Left ventricle myocardium inferior (tissue), 1 donor: ENCODE results near the gene MAPK8. TPM values are rescaled to one million over a fixed set of nuclear protein-coding genes. Genes with fewer than 3 reads are reported as not detected.

Experiments
- DNase-seq: peaks from one replicate; pipeline ENCODE4 v3.0.0-alpha.2; 2020
- H3K27ac ChIP-seq: fragments of 200-600 bp; replicated peaks from 2 replicates; pipeline ENCODE4 v1.8.0; 2021
- H3K27me3 ChIP-seq: fragments of 200-600 bp; 2 replicates; pipeline ENCODE4 v1.8.0; 2021; ENCODE audit warnings: low read depth
- H3K36me3 ChIP-seq: fragments of 200-600 bp; 2 replicates; pipeline ENCODE4 v1.8.0; 2021
- H3K4me1 ChIP-seq: fragments of 200-600 bp; 2 replicates; pipeline ENCODE4 v1.8.0; 2021
- H3K4me3 ChIP-seq: fragments of 200-600 bp; 2 replicates; pipeline ENCODE4 v1.8.0; 2021; ENCODE audit warnings: mild to moderate bottlenecking, moderate library complexity
- H3K9me3 ChIP-seq: fragments of 200-600 bp; replicated peaks from 2 replicates; pipeline ENCODE4 v1.8.0; 2021
- CTCF ChIP-seq: fragments of 200-600 bp; IDR thresholded peaks from 2 replicates; pipeline ENCODE4 v1.8.0; 2021; ENCODE audit warnings: antibody characterized with exemption, mild to moderate bottlenecking, borderline replicate concordance
- intact Hi-C: fragments of 100-400 bp; cut with micrococcal nuclease; formaldehyde crosslinking; loops from one replicate; pipeline ENCODE4 v1.11.0; 2022
- long read RNA-seq: library from polyadenylated mRNA; unstranded; transcript quantifications from one replicate; pipeline ENCODE4 v2.0.0, GENCODE V29; 2021
- total RNA-seq: library from RNA; stranded (reverse); fragmentation: NEBNext Ultra II Directional; extraction: Animal tissue kit (Norgen Biotek cat#: 25700); gene quantifications from one replicate; pipeline ENCODE4 v1.2.1, GENCODE V29; 2021
- donor health status: DM: no; HTN: yes; CAD: no; lungs with severe emphysema.

Gene MAPK8
- 32.7 TPM for total RNA-seq
- long read RNA-seq, partial matches to known transcripts: 0 of 1 reads
- long read RNA-seq, other reads (novel, unspliced or antisense): 1 of 1 reads

DNA sequence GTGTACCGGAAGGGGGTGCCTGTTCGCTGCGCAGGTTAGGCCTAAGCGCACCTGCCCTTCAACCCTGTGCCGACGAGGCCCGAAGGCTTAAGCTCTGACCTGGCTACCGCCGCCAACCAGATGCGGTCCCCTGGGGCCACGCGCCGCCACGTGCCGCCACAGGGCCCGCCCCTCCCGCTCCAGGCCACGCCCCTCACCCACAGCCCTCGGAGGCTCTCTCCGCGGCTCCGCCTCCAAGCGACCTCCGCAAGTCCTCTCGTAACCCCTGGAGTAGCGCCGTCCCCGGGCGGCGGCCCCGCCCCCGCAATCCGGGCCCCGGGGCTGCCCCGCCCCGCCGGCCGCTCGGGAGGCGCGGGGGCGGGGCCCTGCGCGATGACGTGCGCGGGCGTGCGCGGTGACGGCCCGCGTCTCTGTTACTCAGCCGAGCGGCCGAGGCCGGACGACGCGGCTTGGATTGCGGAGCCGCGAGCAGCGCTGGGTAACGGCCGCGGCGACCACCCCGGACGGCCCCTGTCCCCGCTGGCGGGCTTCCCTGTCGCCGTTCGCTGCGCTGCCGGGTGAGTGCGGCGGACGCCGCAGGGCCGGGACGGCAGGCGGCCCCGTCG, at the start of gene MAPK8:
Gene MAPK8 (plus strand): TSS at position 413 of the 605 bp plus-strand sequence. CDS start 94,984 bp downstream, outside the sequence.
- no peaks in the 10 kb centered on the region for H3K27me3 ChIP-seq
- intact Hi-C loops: no loop called here
- H3K9me3 ChIP-seq: no peaks in the 10 kb centered on the region
- H3K4me1 ChIP-seq: peaks cover 53% of the 10 kb centered on the region
- H3K4me3 ChIP-seq: peak within 1 kb of the TSS; percentile 93
- no peaks in the 10 kb centered on the region for H3K36me3 ChIP-seq
- DNase-seq: peak; percentile 93
- peak within 1 kb of the TSS; percentile 98 for H3K27ac ChIP-seq
- TF ChIP-seq CTCF: no peak

GRCh38 chr10:48257407-48257961, 49.0 kb upstream of the MAPK8 start:
- DNase-seq: no peak
- no peak overlapping the region for H3K27ac ChIP-seq
- H3K36me3 ChIP-seq: no peaks in the 10 kb centered on the region
- H3K27me3 ChIP-seq: no peaks in the 10 kb centered on the region
- intact Hi-C loops: no loop called here
- no peak for TF ChIP-seq CTCF
- no peaks in the 10 kb centered on the region for H3K9me3 ChIP-seq
- peaks cover 3% of the 10 kb centered on the region for H3K4me1 ChIP-seq
- no peak overlapping the region for H3K4me3 ChIP-seq

DNA sequence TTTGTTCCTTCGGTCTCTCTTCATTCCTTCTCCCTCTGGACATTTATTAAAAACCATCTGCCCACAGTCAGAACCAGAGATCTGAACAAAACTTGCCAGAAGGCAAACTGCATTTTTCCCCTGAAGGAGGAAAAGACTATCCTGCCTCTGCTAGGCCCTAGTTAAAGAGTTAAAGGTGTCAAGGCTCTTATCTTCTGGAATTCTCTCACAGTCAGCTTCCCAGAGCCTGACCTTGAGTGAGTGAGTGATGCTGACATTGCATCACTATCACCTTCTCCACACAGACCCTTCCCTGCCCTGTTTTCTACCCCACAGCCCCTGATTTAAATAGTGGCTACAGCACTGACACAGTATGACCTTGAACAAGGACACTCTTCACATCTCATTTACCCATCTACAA, 48.4 kb upstream of the MAPK8 start:
- Histone ChIP-seq H3K27me3 (no peaks in the 10 kb centered on the region), H3K27ac (no peak overlapping the region), H3K36me3 (no peaks in the 10 kb centered on the region), H3K4me1 (peaks cover 3% of the 10 kb centered on the region), H3K4me3 (no peak overlapping the region), H3K9me3 (no peaks in the 10 kb centered on the region)
- DNase-seq: no peak
- TF ChIP-seq CTCF: no peak
- intact Hi-C loops: no loop called here

GRCh38 chr10:48266528-48266927, 39.9 kb upstream of the MAPK8 start:
- peaks cover 13% of the 10 kb centered on the region for H3K9me3 ChIP-seq
- intact Hi-C loops: no loop called here
- H3K27ac ChIP-seq: no peak overlapping the region
- H3K27me3 ChIP-seq: no peaks in the 10 kb centered on the region
- no peaks in the 10 kb centered on the region for H3K4me1 ChIP-seq
- H3K4me3 ChIP-seq: no peak overlapping the region
- no peak for TF ChIP-seq CTCF
- H3K36me3 ChIP-seq: no peaks in the 10 kb centered on the region
- no peak for DNase-seq

DNA sequence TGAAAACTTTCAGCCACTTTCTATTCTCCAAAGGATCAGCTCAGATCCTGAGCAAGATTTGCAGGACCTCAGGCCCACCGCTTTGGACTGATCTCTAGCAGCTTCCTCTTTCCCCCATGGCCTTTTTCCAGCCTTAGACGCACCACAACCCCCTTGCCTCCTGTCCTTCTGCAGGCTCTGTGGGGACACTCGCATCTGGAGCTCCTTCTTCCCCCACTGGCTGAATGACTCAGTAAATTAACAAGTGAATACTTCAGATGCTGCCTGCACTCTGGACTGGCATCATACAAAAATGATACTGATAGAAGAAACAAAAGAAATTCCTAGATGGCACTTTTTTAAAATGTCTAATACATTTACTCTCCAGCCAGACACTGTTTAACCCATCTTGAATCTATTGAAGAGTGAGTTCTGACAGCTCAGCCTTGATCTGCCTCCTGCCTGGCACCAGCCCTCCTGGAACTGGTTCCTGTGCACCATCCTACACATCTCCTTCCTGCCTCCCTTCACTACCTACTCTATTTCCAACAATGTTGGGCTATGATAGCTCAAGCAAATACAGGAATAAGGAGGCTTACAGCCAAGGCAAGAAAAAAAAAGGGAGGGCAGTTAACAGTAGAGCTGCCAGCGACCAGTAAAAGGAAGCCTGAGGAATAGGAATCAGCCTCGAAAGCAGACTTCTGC, 35.3 kb upstream of the MAPK8 start:
- no peak for TF ChIP-seq CTCF
- Histone ChIP-seq H3K27me3 (no peaks in the 10 kb centered on the region), H3K36me3 (no peaks in the 10 kb centered on the region), H3K4me1 (no peaks in the 10 kb centered on the region), H3K27ac (no peak overlapping the region), H3K9me3 (peaks cover 6% of the 10 kb centered on the region), H3K4me3 (no peak overlapping the region)
- no peak for DNase-seq
- intact Hi-C loops: no loop called here
